HCT116 (cell line): ENCODE results near the gene CYP4F8. TPM values are rescaled to one million over a fixed set of nuclear protein-coding genes. Genes with fewer than 3 reads are reported as not detected.

Experiments
- ATAC-seq: fragments of 200-7000 bp; cut with Tn5 transposase; 2 replicates; pipeline ENCODE4 v1.9.1; 2020; ENCODE audit warnings: mild to moderate bottlenecking, moderate library complexity
- BruUV-seq: library from RNA; stranded (reverse); fragments of 400-500 nt; replicated peaks from 2 replicates; lab custom pipeline; 2021; lab: Mats Ljungman, UMichigan
- CTCF ChIA-PET: fragments of 300-600 bp; sonication (Branson Sonifier 250); formaldehyde crosslinking; loops from one replicate; lab custom pipeline; 2021; ENCODE audit warnings: antibody characterized with exemption; lab: Charles Lee
- POLR2A ChIA-PET: fragments of 300-600, 350-600 bp; sonication (Branson Sonifier 250); formaldehyde crosslinking; loops from one replicate; lab custom pipeline; 2021; ENCODE audit warnings: antibody characterized with exemption; lab: Charles Lee
- RAD21 ChIA-PET, 2 experiments: fragments of 300-600 bp; sonication (Branson Sonifier 250); formaldehyde crosslinking; loops; one replicate each; lab custom pipeline; 2023; ENCODE audit warnings: low total read pairs in 2 of 2; ENCODE audit not compliant: uncharacterized antibody in 2 of 2, unreplicated experiment in 2 of 2, low non-redundant PET in 1 of 2; lab: Charles Lee
- DNase-seq: peaks from one replicate; pipeline ENCODE4 v3.0.0-alpha.2; 2010; ENCODE audit warnings: low read depth, low spot score
- H2AFZ ChIP-seq: fragments of 200-600 bp; shearing (Covaris generic), sonication (generic); 2 replicates; pipeline ENCODE4 v1.6.1; 2017; ENCODE audit warnings: low read depth, mixed run types, mixed read lengths, antibody characterized with exemption, low read length; ENCODE audit not compliant: poor library complexity, severe bottlenecking
- H3K27ac ChIP-seq: 2 replicates; pipeline ENCODE4 v1.5.1; 2012; ENCODE audit warnings: low read depth, low read length
- H3K27me3 ChIP-seq: fragments of 200-600 bp; sonication (generic); 2 replicates; pipeline ENCODE4 v1.6.1; 2016; ENCODE audit warnings: mixed run types, low read length, mixed read lengths; ENCODE audit not compliant: insufficient read depth
- H3K36me3 ChIP-seq, 2 experiments: fragments of 200-500 bp in 1 of 2; fragments of 200-600 bp in 1 of 2; sonication (Bioruptor generic) in 1 of 2; sonication (generic) in 1 of 2; 2 replicates each; pipeline versions ENCODE4 v1.5.1 to v1.6.1; 2014 to 2016; ENCODE audit warnings: low read length in 2 of 2, inconsistent platforms in 1 of 2, mixed read lengths in 1 of 2, mixed run types in 1 of 2; ENCODE audit not compliant: insufficient read depth in 2 of 2, control insufficient read depth in 1 of 2
- H3K4me1 ChIP-seq, 2 experiments: fragments of 200-600 bp in 1 of 2; sonication (generic) in 1 of 2; 2 replicates each; pipeline versions ENCODE4 v1.5.1 to v1.6.1; 2012 to 2017; ENCODE audit warnings: low read length in 2 of 2, inconsistent platforms in 1 of 2, mild to moderate bottlenecking in 1 of 2, mixed read lengths in 1 of 2, mixed run types in 1 of 2, moderate library complexity in 1 of 2; ENCODE audit not compliant: insufficient read depth in 2 of 2, control insufficient read depth in 1 of 2
- H3K4me2 ChIP-seq: fragments of 200-600 bp; sonication (generic); 2 replicates; pipeline ENCODE4 v1.6.1; 2017; ENCODE audit warnings: mixed run types, low read length, mixed read lengths
- H3K4me3 ChIP-seq, 2 experiments: fragments of 200-600 bp in 1 of 2; sonication (generic) in 1 of 2; replicated peaks in 1 of 2; 2 replicates each; pipeline ENCODE4 v1.5.1; 2011 to 2016; ENCODE audit warnings: low read length in 2 of 2, control low read depth in 1 of 2, low read depth in 1 of 2, mild to moderate bottlenecking in 1 of 2, mixed read lengths in 1 of 2, mixed run types in 1 of 2
- H3K79me2 ChIP-seq: fragments of 200-600 bp; sonication (generic); 2 replicates; pipeline ENCODE4 v1.6.1; 2017; ENCODE audit warnings: mild to moderate bottlenecking, mixed run types, low read length, moderate library complexity, mixed read lengths; ENCODE audit not compliant: insufficient read depth
- H3K9ac ChIP-seq: fragments of 200-600 bp; sonication (generic); 2 replicates; pipeline ENCODE4 v1.6.1; 2016; ENCODE audit warnings: low read length, mixed read lengths
- H3K9me2 ChIP-seq: fragments of 200-600 bp; sonication (generic), shearing (Covaris generic); 2 replicates; pipeline ENCODE4 v1.6.1; 2017; ENCODE audit warnings: mixed run types, mild to moderate bottlenecking, moderate library complexity; ENCODE audit not compliant: insufficient read depth
- H3K9me3 ChIP-seq, 2 experiments: fragments of 200-500 bp in 1 of 2; fragments of 200-600 bp in 1 of 2; sonication (Bioruptor generic) in 1 of 2; sonication (generic) in 1 of 2; 2 replicates each; pipeline ENCODE4 v1.6.1; 2014 to 2017; ENCODE audit warnings: low read length in 2 of 2, mixed read lengths in 2 of 2, inconsistent platforms in 1 of 2, low read depth in 1 of 2, mild to moderate bottlenecking in 1 of 2, mixed run types in 1 of 2, moderate library complexity in 1 of 2; ENCODE audit not compliant: control insufficient read depth in 1 of 2, insufficient read depth in 1 of 2
- H4K20me1 ChIP-seq: fragments of 200-600 bp; sonication (generic), shearing (Covaris generic); 2 replicates; pipeline ENCODE4 v1.6.1; 2017; ENCODE audit warnings: mixed run types, mild to moderate bottlenecking, moderate library complexity; ENCODE audit not compliant: insufficient read depth
- ATF3 ChIP-seq: IDR thresholded peaks from 2 replicates; pipeline ENCODE4 v1.6.1; 2012
- CEBPB ChIP-seq: IDR thresholded peaks from 2 replicates; pipeline ENCODE4 v1.6.1; 2012; ENCODE audit warnings: low read depth
- CTCF ChIP-seq, 3 experiments: fragments of 200-600 bp in 1 of 3; sonication (generic) in 1 of 3; IDR thresholded peaks in 2 of 3; conservative IDR thresholded peaks in 1 of 3; 2 replicates each; pipeline ENCODE4 v1.5.1; 2012 to 2017; ENCODE audit warnings: low read depth in 2 of 3, low read length in 2 of 3, antibody characterized with exemption in 1 of 3, borderline replicate concordance in 1 of 3, control low read depth in 1 of 3, mild to moderate bottlenecking in 1 of 3, mixed read lengths in 1 of 3, mixed run types in 1 of 3, moderate library complexity in 1 of 3; ENCODE audit not compliant: insufficient read depth in 1 of 3
- EGR1 ChIP-seq: IDR thresholded peaks from 2 replicates; pipeline ENCODE4 v1.6.1; 2012; ENCODE audit warnings: low read depth
- ELF1 ChIP-seq: IDR thresholded peaks from 2 replicates; pipeline ENCODE4 v1.6.1; 2012; ENCODE audit warnings: low read depth, borderline replicate concordance
- EZH2 ChIP-seq: fragments of 200-600 bp; sonication (generic); IDR thresholded peaks from 2 replicates; pipeline ENCODE4 v1.6.1; 2017; ENCODE audit warnings: antibody characterized with exemption, mixed run types
- EZH2phosphoT487 ChIP-seq: fragments of 200-600 bp; IDR thresholded peaks from 2 replicates; pipeline ENCODE4 v1.6.1; 2018; ENCODE audit warnings: antibody characterized with exemption, borderline replicate concordance
- FOSL1 ChIP-seq: IDR thresholded peaks from 2 replicates; pipeline ENCODE4 v1.6.1; 2012; ENCODE audit warnings: low read depth
- JUND ChIP-seq: IDR thresholded peaks from 2 replicates; pipeline ENCODE4 v1.6.1; 2012
- MAX ChIP-seq: IDR thresholded peaks from 2 replicates; pipeline ENCODE4 v1.6.1; 2012
- POLR2A ChIP-seq: IDR thresholded peaks from 2 replicates; pipeline ENCODE4 v1.7.0; 2011; ENCODE audit warnings: borderline replicate concordance; ENCODE audit not compliant: insufficient read depth, insufficient read length; ENCODE audit errors: extremely low read depth
- SRF ChIP-seq: IDR thresholded peaks from 2 replicates; pipeline ENCODE4 v1.6.1; 2012; ENCODE audit warnings: low read depth
- TCF7L2 ChIP-seq: IDR thresholded peaks from 2 replicates; pipeline ENCODE4 v1.7.0; 2011; ENCODE audit warnings: borderline replicate concordance, inconsistent platforms; ENCODE audit not compliant: insufficient read depth, insufficient read length; ENCODE audit errors: extremely low read depth
- YY1 ChIP-seq: IDR thresholded peaks from 2 replicates; pipeline ENCODE4 v1.6.1; 2011; ENCODE audit warnings: low read length, low read depth, moderate library complexity, mild to moderate bottlenecking; ENCODE audit not compliant: insufficient replicate concordance; ENCODE audit errors: extremely low read depth
- ZBTB33 ChIP-seq: IDR thresholded peaks from 2 replicates; pipeline ENCODE4 v1.6.1; 2011; ENCODE audit warnings: mild to moderate bottlenecking, low read length, moderate library complexity; ENCODE audit not compliant: insufficient replicate concordance; ENCODE audit errors: extremely low read depth
- ZNF274 ChIP-seq: fragments of 200-500 bp; sonication (Bioruptor generic); IDR thresholded peaks from 2 replicates; pipeline ENCODE4 v1.6.1; 2014; ENCODE audit warnings: mild to moderate bottlenecking, low read depth, low read length, inconsistent platforms
- intact Hi-C: fragments of 100-400 bp; cut with micrococcal nuclease; formaldehyde crosslinking; loops from 2 replicates; pipeline ENCODE4 v1.10.0; 2022
- total RNA-seq: library from RNA; stranded (reverse); gene quantifications from one replicate; pipeline ENCODE4 v1.2.1, GENCODE V29; 2021; ENCODE audit not compliant: unreplicated experiment

CYP4F8 gene
- total RNA-seq, 1 experiment from 2014 or later, result not detected

- Histone ChIP-seq H3K9me3 (no peaks in the 10 kb centered on the region), H3K4me3 (no peak overlapping the region), H3K36me3 (no peaks in the 10 kb centered on the region), H3K4me1 (peaks cover 16 to 30% of the 10 kb centered on the region in 2 experiments), H3K27me3 (no peaks in the 10 kb centered on the region), H3K9me2 (no peaks in the 10 kb centered on the region), H2AFZ (no peak overlapping the region), H3K27ac (no peak overlapping the region), H4K20me1 (no peaks in the 10 kb centered on the region), H3K4me2 (no peak overlapping the region), H3K79me2 (no peaks in the 10 kb centered on the region), H3K9ac (no peak overlapping the region)
- CTCF ChIA-PET, result no interaction called here
- RAD21 ChIA-PET, result no interaction called here
- POLR2A ChIA-PET, result no interaction called here
- ATAC-seq (no peak), DNase-seq (no peak)
- TF ChIP-seq EGR1, result no peak
- BruUV-seq, result no TSS peak
- intact Hi-C loops, result no loop called here
Measured at GRCh38 chr19:15642807-15643206, 27.8 kb downstream of the CYP4F8 start.

GRCh38 chr19:15643387-15643786 is 28.4 kb downstream of the CYP4F8 start:
- H3K79me2 ChIP-seq, result no peaks in the 10 kb centered on the region
- no peaks in the 10 kb centered on the region for H3K9me3 ChIP-seq
- RAD21 ChIA-PET, result no interaction called here
- no peak overlapping the region for H3K27ac ChIP-seq
- H3K36me3 ChIP-seq, result no peaks in the 10 kb centered on the region
- no peaks in the 10 kb centered on the region for H3K9me2 ChIP-seq
- BruUV-seq, result no TSS peak
- no peaks in the 10 kb centered on the region for H3K27me3 ChIP-seq
- no peak overlapping the region for H2AFZ ChIP-seq
- no peak overlapping the region for H3K4me3 ChIP-seq
- H4K20me1 ChIP-seq, result no peaks in the 10 kb centered on the region
- intact Hi-C loops, result no loop called here
- no peak overlapping the region for H3K4me2 ChIP-seq
- H3K4me1 ChIP-seq, result peaks cover 16 to 30% of the 10 kb centered on the region in 2 experiments
- H3K9ac ChIP-seq, result no peak overlapping the region
- CTCF ChIA-PET, result no interaction called here
- DNase-seq (no peak), ATAC-seq (no peak)
- POLR2A ChIA-PET, result no interaction called here
- TF ChIP-seq SRF (no peak), EZH2 (no peak), ZBTB33 (no peak), POLR2A (no peak), TCF7L2 (no peak), JUND (no peak), FOSL1 (no peak), ATF3 (no peak), ELF1 (no peak), ZNF274 (no peak), MAX (no peak), YY1 (no peak), EZH2phosphoT487 (no peak), CEBPB (no peak), CTCF (IDR thresholded peaks at IDR 0.05 in 2 of 3, conservative IDR thresholded peaks at IDR 0.05 in 1 of 3; ENCODE audit: borderline replicate concordance in 1 of 3, insufficient read depth in 1 of 3, low read depth in 2 of 3, low read length in 2 of 3) (no peak)
